Measurements from ENCODE around the gene ATP10D. TPM values are rescaled to one million over a fixed set of nuclear protein-coding genes. Genes with fewer than 3 reads are reported as not detected.

The ATP10D gene
- total RNA-seq (2021; ENCODE audit: unreplicated experiment): 5.1 TPM
- 1.1 and 2.4 TPM in 2 replicates for polyA plus RNA-seq (2012)
- percentile 40 among the genes with signal in this experiment for Bru-seq, nascent RNA
- percentile 41 among the genes with signal in this experiment for BruChase-seq, experiment 1, labeled RNA remaining after a 6-hour chase
- BruChase-seq, experiment 2, labeled RNA remaining after a 2-hour chase: percentile 39 among the genes with signal in this experiment
- long read RNA-seq, partial matches to known transcripts: 1 of 3 reads
- long read RNA-seq, other reads (novel, unspliced or antisense): 2 of 3 reads

DNA sequence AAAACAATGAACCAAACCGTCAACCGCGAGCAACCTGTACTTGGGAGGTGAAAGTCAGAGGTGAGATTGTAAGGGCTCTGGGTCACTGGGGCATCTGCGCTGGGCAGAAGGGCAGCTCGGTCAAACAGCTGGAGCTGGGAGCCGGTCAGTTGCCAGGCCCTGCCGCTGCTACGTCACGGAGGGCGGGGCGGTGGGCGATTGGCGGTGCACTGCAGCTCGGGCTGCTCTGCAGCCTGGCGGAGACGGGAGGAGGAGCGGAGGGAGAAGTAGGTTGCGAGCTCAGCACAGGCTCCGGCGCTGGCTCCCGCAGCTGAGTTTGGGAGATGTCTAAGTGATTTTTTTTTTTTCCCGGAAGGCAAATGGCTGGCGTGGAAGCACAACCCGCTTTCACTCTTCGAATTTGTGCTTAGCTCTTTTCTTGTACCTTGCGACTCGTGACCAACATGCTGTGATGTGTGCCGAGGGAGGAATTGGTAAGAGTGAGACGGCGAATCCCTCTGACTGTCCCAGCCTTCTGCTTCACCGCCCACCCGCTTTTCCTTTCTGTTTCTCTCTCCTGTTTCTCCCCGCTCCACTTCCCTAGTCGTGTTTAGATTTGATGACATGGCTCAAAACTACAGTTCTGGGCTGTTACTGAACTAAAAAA, at the start of gene ATP10D:
ATP10D (plus strand) TSS at position 229 of the 646 bp plus-strand sequence. CDS start 27,266 bp downstream, outside the sequence.
- Histone ChIP-seq H3K79me2 (ENCODE audit: insufficient read depth, low read length) (no peaks in the 10 kb centered on the region), H3K4me2 (ENCODE audit: low read length) (peak within 1 kb of the TSS; percentile 85), H3K9ac (ENCODE audit: low read length) (peak within 1 kb of the TSS; percentile 63), H3K27ac (ENCODE audit: low read depth, low read length) (peak within 1 kb of the TSS; percentile 46), H4K20me1 (ENCODE audit: insufficient read depth) (no peaks in the 10 kb centered on the region), H3K9me2 (ENCODE audit: insufficient read depth) (no peaks in the 10 kb centered on the region), H3K9me3 (ENCODE audit: control insufficient read depth in 1 of 2, insufficient read depth in 1 of 2, low read depth in 1 of 2, low read length in 2 of 2) (no peaks in the 10 kb centered on the region), H2AFZ (ENCODE audit: low read depth, low read length, poor library complexity, severe bottlenecking) (peak within 1 kb of the TSS; percentile 89), H3K4me3 (replicated peaks in 1 of 2; ENCODE audit: low read depth in 1 of 2, low read length in 2 of 2) (peak within 1 kb of the TSS; percentile 61 to 65), H3K36me3 (ENCODE audit: control insufficient read depth in 1 of 2, insufficient read depth in 2 of 2, low read length in 2 of 2) (no peaks in the 10 kb centered on the region), H3K27me3 (ENCODE audit: insufficient read depth, low read length) (no peaks in the 10 kb centered on the region), H3K4me1 (ENCODE audit: control insufficient read depth in 1 of 2, insufficient read depth in 2 of 2, low read length in 2 of 2) (peaks cover 0 to 20% of the 10 kb centered on the region in 2 experiments; a peak in 3 of 4 replicates)
- RAD21 ChIA-PET (ENCODE audit: low non-redundant PET in 1 of 2, low total read pairs in 2 of 2, uncharacterized antibody in 2 of 2, unreplicated experiment in 2 of 2): interaction anchor here in 1 of 2 experiments (0.7 kb wide), 1 partner anchor 22 kb away, joined by 3 read pairs; the partner anchor contains the start of gene COMMD8
- CTCF ChIA-PET: interaction anchor here (1.0 to 2.1 kb wide), 2 partner anchors 14 to 22 kb away, joined by 5 to 6 read pairs; partner anchors contain the start of gene COMMD8
- TF ChIP-seq CBX3 (IDR thresholded peaks at IDR 0.05; ENCODE audit: low read depth) (peak; percentile 75), RAD21 (IDR thresholded peaks at IDR 0.05; ENCODE audit: low read depth) (0 out of 2 replicates have a peak, but pooled peaks have one; percentile 3), JUND (IDR thresholded peaks at IDR 0.05) (no peak), ATF3 (IDR thresholded peaks at IDR 0.05) (no peak), ZNF274 (IDR thresholded peaks at IDR 0.05; ENCODE audit: low read depth, low read length) (no peak), SIN3A (IDR thresholded peaks at IDR 0.05; ENCODE audit: low read depth) (peak; percentile 51), SP1 (IDR thresholded peaks at IDR 0.05; ENCODE audit: low read depth) (0 out of 2 replicates have a peak, but pooled peaks have one; percentile 35), POLR2AphosphoS5 (IDR thresholded peaks at IDR 0.05; ENCODE audit: low read depth, low read length) (peak; percentile 91), ZFX (IDR thresholded peaks at IDR 0.05) (no peak; the same call in 1 of the 2 replicates), ZBTB33 (IDR thresholded peaks at IDR 0.05; ENCODE audit: extremely low read depth, insufficient replicate concordance, low read length) (no peak), POLR2A (IDR thresholded peaks at IDR 0.05; ENCODE audit: borderline replicate concordance, extremely low read depth, insufficient read depth, insufficient read length) (peak; percentile 40), EGR1 (IDR thresholded peaks at IDR 0.05; ENCODE audit: low read depth) (no peak), TCF7L2 (IDR thresholded peaks at IDR 0.05; ENCODE audit: borderline replicate concordance, extremely low read depth, insufficient read depth, insufficient read length) (peak; percentile 48)
- TF ChIP-seq, protein P1, sequence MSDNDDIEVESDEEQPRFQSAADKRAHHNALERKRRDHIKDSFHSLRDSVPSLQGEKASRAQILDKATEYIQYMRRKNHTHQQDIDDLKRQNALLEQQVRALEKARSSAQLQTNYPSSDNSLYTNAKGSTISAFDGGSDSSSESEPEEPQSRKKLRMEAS (IDR thresholded peaks at IDR 0.05): peak; percentile 60; the same call in 1 of the 2 replicates
- TF ChIP-seq, protein P2, sequence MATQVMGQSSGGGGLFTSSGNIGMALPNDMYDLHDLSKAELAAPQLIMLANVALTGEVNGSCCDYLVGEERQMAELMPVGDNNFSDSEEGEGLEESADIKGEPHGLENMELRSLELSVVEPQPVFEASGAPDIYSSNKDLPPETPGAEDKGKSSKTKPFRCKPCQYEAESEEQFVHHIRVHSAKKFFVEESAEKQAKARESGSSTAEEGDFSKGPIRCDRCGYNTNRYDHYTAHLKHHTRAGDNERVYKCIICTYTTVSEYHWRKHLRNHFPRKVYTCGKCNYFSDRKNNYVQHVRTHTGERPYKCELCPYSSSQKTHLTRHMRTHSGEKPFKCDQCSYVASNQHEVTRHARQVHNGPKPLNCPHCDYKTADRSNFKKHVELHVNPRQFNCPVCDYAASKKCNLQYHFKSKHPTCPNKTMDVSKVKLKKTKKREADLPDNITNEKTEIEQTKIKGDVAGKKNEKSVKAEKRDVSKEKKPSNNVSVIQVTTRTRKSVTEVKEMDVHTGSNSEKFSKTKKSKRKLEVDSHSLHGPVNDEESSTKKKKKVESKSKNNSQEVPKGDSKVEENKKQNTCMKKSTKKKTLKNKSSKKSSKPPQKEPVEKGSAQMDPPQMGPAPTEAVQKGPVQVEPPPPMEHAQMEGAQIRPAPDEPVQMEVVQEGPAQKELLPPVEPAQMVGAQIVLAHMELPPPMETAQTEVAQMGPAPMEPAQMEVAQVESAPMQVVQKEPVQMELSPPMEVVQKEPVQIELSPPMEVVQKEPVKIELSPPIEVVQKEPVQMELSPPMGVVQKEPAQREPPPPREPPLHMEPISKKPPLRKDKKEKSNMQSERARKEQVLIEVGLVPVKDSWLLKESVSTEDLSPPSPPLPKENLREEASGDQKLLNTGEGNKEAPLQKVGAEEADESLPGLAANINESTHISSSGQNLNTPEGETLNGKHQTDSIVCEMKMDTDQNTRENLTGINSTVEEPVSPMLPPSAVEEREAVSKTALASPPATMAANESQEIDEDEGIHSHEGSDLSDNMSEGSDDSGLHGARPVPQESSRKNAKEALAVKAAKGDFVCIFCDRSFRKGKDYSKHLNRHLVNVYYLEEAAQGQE (IDR thresholded peaks at IDR 0.05; ENCODE audit: low read depth): no peak
- TF ChIP-seq, protein P3, sequence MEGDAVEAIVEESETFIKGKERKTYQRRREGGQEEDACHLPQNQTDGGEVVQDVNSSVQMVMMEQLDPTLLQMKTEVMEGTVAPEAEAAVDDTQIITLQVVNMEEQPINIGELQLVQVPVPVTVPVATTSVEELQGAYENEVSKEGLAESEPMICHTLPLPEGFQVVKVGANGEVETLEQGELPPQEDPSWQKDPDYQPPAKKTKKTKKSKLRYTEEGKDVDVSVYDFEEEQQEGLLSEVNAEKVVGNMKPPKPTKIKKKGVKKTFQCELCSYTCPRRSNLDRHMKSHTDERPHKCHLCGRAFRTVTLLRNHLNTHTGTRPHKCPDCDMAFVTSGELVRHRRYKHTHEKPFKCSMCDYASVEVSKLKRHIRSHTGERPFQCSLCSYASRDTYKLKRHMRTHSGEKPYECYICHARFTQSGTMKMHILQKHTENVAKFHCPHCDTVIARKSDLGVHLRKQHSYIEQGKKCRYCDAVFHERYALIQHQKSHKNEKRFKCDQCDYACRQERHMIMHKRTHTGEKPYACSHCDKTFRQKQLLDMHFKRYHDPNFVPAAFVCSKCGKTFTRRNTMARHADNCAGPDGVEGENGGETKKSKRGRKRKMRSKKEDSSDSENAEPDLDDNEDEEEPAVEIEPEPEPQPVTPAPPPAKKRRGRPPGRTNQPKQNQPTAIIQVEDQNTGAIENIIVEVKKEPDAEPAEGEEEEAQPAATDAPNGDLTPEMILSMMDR (IDR thresholded peaks at IDR 0.05 in 2 of 3, conservative IDR thresholded peaks at IDR 0.05 in 1 of 3; ENCODE audit: borderline replicate concordance in 1 of 3, insufficient read depth in 1 of 3, low read depth in 2 of 3, low read length in 2 of 3): no peak
- ATAC-seq (peak; percentile 100), DNase-seq (ENCODE audit: low read depth, low spot score) (peak; percentile 74)
- intact Hi-C loops (cut with micrococcal nuclease): loop anchor here (2.0 kb wide), 1 partner anchor 80 kb away; no protein-coding TSS in a partner anchor
- no TSS peak for BruUV-seq (replicated peaks)
- POLR2A ChIA-PET: interaction anchor here (0.8 to 2.0 kb wide), 4 partner anchors 8 to 27 kb away, joined by 3 to 9 read pairs (median 4); partner anchors contain the start of gene COMMD8

Data from HCT116 (cell line).